ENCODE measurements around the gene NTM. TPM values are rescaled to one million over a fixed set of nuclear protein-coding genes. Genes with fewer than 3 reads are reported as not detected.

Gene NTM
- total and polyA plus RNA-seq, 12 donors, result 0.26 to 11.5 (median 4.0) TPM

DNA sequence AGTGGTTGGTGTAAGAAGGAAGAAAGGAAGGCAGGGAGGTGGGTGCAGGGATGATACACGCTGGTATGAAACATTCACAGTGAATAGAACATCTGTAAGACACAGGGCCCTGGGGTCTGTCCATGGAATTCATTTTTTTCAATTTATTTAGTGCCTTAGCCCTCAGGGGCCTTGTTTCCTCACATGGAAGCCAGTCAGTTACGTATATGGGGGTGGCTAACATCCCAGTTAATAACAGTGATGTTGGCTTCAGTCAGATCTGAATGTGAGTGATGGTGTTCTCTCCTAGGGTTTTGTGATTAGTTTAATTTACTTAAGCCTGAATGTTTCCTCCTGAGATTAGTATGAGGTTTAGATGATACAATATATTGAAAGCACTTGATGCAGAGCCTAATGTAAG, 577.1 kb downstream of the NTM start:
- no peaks in the 10 kb centered on the region for H3K4me1 ChIP-seq (replicated peaks in 1 of 2)
- H3K27me3 ChIP-seq, result no peaks in the 10 kb centered on the region
- DNase-seq, result no peak
- H3K27ac ChIP-seq, result no peak overlapping the region
- 80 to 87% (median 85%) methylated on average over 2 of the region's 2 CpGs for WGBS, 4 donors
- no peak overlapping the region for H3K4me3 ChIP-seq
- H3K36me3 ChIP-seq (replicated peaks in 1 of 2), result no peaks in the 10 kb centered on the region
- intact Hi-C loops (cut with DNase I), result no loop called here
- no peak for TF ChIP-seq POLR2A (IDR thresholded peaks at IDR 0.05)
- TF ChIP-seq CTCF (IDR thresholded peaks at IDR 0.05), result no peak
- no peaks in the 10 kb centered on the region for H3K9me3 ChIP-seq (replicated peaks in 1 of 3)

GRCh38 chr11:131951121-131951520, 580.7 kb downstream of the NTM start:
- no peaks in the 10 kb centered on the region for H3K27me3 ChIP-seq
- H3K4me1 ChIP-seq (replicated peaks in 1 of 2), result no peaks in the 10 kb centered on the region
- TF ChIP-seq POLR2A (IDR thresholded peaks at IDR 0.05) (no peak), CTCF (IDR thresholded peaks at IDR 0.05) (no peak)
- DNase-seq, result no peak
- no peak overlapping the region for H3K4me3 ChIP-seq
- no peaks in the 10 kb centered on the region for H3K9me3 ChIP-seq (replicated peaks in 1 of 3)
- 67 to 78% (median 73%) methylated on average over 2 of the region's 2 CpGs for WGBS, 4 donors
- H3K27ac ChIP-seq, result no peak overlapping the region
- no peaks in the 10 kb centered on the region for H3K36me3 ChIP-seq (replicated peaks in 1 of 2)
- intact Hi-C loops (cut with DNase I), result no loop called here

GRCh38 chr11:131954146-131954545, 583.7 kb downstream of the NTM start:
- Histone ChIP-seq H3K4me1 (replicated peaks in 1 of 2) (no peaks in the 10 kb centered on the region), H3K4me3 (no peak overlapping the region), H3K36me3 (replicated peaks in 1 of 2) (no peaks in the 10 kb centered on the region), H3K27me3 (no peaks in the 10 kb centered on the region), H3K27ac (no peak overlapping the region), H3K9me3 (replicated peaks in 1 of 3) (no peaks in the 10 kb centered on the region)
- WGBS, 4 donors, result 86 to 89% (median 88%) methylated on average over 10 of the region's 10 CpGs
- intact Hi-C loops (cut with DNase I), result no loop called here
- TF ChIP-seq CTCF (IDR thresholded peaks at IDR 0.05) (no peak), POLR2A (IDR thresholded peaks at IDR 0.05) (no peak)
- DNase-seq, result no peak

- H3K27me3 ChIP-seq, result no peaks in the 10 kb centered on the region
- H3K4me1 ChIP-seq (replicated peaks in 1 of 2), result no peaks in the 10 kb centered on the region
- H3K27ac ChIP-seq, result no peak overlapping the region
- no peaks in the 10 kb centered on the region for H3K9me3 ChIP-seq (replicated peaks in 1 of 3)
- DNase-seq, result no peak
- no peaks in the 10 kb centered on the region for H3K36me3 ChIP-seq (replicated peaks in 1 of 2)
- WGBS, 4 donors, result 57 to 62% (median 61%) methylated on average over 6 of the region's 6 CpGs
- TF ChIP-seq CTCF (IDR thresholded peaks at IDR 0.05) (no peak), POLR2A (IDR thresholded peaks at IDR 0.05) (no peak)
- intact Hi-C loops (cut with DNase I), result no loop called here
- H3K4me3 ChIP-seq, result no peak overlapping the region
Observed at GRCh38 chr11:131955904-131956303, 585.5 kb downstream of the NTM start.

All from adrenal gland (tissue), 12 donors.